Measurements from ENCODE around the gene CSRP2.

Gene CSRP2

GRCh38 chr12:76881142-76881541 lies 2.3 kb upstream of the CSRP2 start:
- DNase-seq (ENCODE audit: extremely low read depth, low read depth), result no peak
- no peak overlapping the region for H3K4me3 ChIP-seq (replicated peaks; ENCODE audit: low read depth, low read length)
- TF ChIP-seq, protein P1, sequence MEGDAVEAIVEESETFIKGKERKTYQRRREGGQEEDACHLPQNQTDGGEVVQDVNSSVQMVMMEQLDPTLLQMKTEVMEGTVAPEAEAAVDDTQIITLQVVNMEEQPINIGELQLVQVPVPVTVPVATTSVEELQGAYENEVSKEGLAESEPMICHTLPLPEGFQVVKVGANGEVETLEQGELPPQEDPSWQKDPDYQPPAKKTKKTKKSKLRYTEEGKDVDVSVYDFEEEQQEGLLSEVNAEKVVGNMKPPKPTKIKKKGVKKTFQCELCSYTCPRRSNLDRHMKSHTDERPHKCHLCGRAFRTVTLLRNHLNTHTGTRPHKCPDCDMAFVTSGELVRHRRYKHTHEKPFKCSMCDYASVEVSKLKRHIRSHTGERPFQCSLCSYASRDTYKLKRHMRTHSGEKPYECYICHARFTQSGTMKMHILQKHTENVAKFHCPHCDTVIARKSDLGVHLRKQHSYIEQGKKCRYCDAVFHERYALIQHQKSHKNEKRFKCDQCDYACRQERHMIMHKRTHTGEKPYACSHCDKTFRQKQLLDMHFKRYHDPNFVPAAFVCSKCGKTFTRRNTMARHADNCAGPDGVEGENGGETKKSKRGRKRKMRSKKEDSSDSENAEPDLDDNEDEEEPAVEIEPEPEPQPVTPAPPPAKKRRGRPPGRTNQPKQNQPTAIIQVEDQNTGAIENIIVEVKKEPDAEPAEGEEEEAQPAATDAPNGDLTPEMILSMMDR (IDR thresholded peaks at IDR 0.05; ENCODE audit: low read depth, low read length, missing control alignments), result no peak

DNA sequence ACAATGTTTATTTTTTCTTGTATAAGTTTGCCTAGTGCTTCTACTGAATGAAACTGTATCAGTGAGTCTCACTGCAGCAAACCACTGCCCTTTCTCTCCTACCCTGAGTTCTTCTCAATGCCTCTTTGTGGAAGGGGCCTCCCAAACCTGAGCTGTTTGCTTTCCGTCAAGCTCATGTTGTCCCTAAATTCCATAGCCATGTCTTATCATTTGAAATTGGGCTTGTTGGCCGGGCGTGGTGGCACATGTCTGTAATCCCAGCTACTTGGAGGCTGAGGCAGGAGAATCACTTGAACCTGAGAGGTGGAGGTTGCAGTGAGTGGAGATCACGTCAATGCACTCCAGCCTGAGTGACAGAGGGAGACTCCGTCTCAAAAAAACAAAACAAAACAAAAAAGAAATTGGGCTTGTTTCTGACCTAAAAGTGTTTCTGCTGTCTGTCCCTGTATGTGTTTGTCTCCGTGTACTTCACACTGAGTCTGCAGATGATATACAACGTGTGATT lies 1.8 kb upstream of the CSRP2 start:
- DNase-seq (ENCODE audit: extremely low read depth, low read depth), result no peak
- TF ChIP-seq, protein P1 (IDR thresholded peaks at IDR 0.05; ENCODE audit: low read depth, low read length, missing control alignments), result no peak
- H3K4me3 ChIP-seq (replicated peaks; ENCODE audit: low read depth, low read length), result no peak overlapping the region

- H3K4me3 ChIP-seq (replicated peaks; ENCODE audit: low read depth, low read length), result peak overlapping the region; percentile 74
- TF ChIP-seq, protein P1 (IDR thresholded peaks at IDR 0.05; ENCODE audit: low read depth, low read length, missing control alignments), result no peak
- DNase-seq (ENCODE audit: extremely low read depth, low read depth), result no peak
These were observed 1.1 kb upstream of the CSRP2 start for GRCh38 chr12:76879710-76880518.

DNA sequence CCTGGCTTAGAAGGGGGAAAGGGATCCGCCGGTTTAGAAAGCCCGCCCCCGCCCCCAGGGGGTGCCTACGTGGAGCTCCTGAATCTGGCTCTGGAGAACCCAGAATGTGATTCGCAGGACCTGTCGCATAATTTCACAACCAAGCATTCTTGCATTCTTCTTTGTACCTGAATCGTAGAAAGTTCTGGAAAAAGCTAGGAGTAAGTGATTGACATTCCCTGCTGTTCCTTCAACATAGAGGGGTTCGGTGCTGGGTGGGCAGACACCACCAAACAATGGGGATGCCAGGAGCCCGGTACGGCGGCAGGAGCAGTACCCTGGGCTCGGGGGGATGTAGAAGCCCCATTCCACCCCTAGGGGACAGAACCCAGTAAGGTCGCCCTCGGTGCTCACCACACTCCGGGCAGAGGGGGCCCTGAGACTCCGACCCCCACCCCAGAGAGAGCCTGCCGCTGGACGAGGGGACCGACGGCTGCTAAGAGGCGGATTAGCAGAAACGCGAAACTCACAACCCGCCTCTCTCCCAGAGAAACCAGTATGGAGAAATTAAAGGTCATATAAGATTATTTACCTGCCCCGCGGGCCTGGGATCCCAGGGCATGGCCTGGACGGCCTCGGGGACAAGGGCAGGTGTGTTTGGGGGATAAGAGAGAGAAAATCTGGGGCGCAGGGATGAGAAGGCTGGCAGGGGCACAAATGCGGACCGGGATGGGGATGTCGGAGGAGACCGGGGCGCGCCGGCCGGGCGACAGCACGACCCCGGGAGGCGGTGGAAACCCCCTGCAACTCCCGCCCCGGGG lies 520 bp downstream of the CSRP2 start:
- peak overlapping the region; percentile 74 for H3K4me3 ChIP-seq (replicated peaks; ENCODE audit: low read depth, low read length)
- TF ChIP-seq, protein P1 (IDR thresholded peaks at IDR 0.05; ENCODE audit: low read depth, low read length, missing control alignments), result peak; percentile 19
- no peak for DNase-seq (ENCODE audit: extremely low read depth, low read depth)

DNA sequence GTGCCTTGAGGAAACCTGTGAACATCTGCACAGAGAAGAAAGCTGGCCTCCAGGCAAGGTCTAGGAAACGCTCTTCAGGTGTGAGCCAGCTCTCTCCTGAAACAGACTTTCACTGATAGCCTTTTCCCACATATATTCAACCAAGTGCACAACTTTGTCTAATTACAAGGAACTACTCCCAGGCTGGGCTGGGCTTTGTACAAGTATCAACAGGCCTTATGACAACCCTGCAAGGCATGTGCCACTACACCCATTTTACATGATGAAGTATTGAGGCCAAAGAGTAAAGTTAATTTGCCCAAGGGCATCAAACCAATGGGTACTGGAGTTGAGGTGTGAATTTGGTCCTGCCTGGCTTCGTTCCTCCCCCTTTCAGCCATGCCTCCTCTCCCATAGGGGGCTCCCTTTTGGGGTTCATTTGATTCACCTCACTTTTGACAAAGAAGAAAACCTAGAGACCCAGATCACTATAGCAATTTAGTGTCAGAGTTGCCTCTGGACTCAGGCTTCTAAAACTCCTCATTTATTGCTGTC lies 2.1 kb downstream of the CSRP2 start:
- TF ChIP-seq, protein P1 (IDR thresholded peaks at IDR 0.05; ENCODE audit: low read depth, low read length, missing control alignments), result no peak
- DNase-seq (ENCODE audit: extremely low read depth, low read depth), result no peak

DNA sequence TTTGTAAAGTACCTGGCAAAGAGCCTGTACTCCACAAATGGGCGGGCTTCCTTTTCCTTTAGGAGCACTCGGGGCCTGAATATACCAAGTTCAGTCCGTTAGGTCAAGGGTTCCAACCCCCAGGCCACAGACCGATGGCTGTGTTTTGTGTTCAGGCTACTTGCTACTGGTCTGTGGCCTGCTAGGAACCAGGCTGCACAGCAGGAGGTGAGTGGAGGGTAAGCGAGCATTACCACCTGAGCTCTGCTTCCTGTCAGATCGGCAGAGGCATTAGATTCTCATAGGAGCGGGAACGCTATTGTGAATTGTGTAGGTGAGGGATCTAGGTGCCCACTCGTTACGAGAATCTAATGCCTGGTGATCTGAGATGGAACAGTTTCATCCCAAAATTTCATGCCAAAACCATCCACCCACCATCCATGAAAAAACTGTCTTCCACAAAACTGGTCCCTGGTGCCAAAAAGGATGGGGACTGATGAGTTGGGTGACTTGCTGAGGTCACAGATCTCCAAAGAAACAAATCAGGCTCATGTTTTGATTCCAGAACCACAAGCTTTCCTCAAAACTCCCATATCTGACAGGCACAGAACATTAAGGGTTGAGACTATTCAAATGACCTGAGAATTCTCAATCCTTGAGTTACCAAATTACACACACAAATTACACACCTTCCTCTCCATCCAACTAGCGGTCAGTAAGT lies 4.2 kb downstream of the CSRP2 start:
- H3K4me3 ChIP-seq (replicated peaks; ENCODE audit: low read depth, low read length), result no peak overlapping the region
- TF ChIP-seq, protein P1 (IDR thresholded peaks at IDR 0.05; ENCODE audit: low read depth, low read length, missing control alignments), result no peak
- DNase-seq (ENCODE audit: extremely low read depth, low read depth), result no peak

More for the DNA sequence above, 2.1 kb downstream of the CSRP2 start:
- 0 out of 2 replicates have a peak overlapping the region, but pooled peaks have one; percentile 1 for H3K4me3 ChIP-seq (replicated peaks; ENCODE audit: low read depth, low read length)
